Measurements from ENCODE around the gene SPA17. TPM values are rescaled to one million over a fixed set of nuclear protein-coding genes. Genes with fewer than 3 reads are reported as not detected.

Gene SPA17
- total and polyA plus RNA-seq, 8 donors, result 1.8 to 26.8 (median 9.6) TPM; not detected in 2

GRCh38 chr11:124727474-124727873 lies 53.8 kb downstream of the SPA17 start:
- H3K27me3 ChIP-seq, result peaks cover 0 to 46% (median 0%) of the 10 kb centered on the region in 3 donors
- no peaks in the 10 kb centered on the region for H3K9me3 ChIP-seq
- peaks cover 6 to 15% (median 11%) of the 10 kb centered on the region in 4 donors for H3K4me1 ChIP-seq
- no peak overlapping the region for H3K27ac ChIP-seq
- intact Hi-C loops (cut with DNase I; ENCODE audit: low total_unique reads), result no loop called here
- WGBS, 5 donors, result 81 to 91% (median 83%) methylated on average over 4 of the region's 4 CpGs
- TF ChIP-seq POLR2AphosphoS5 (IDR thresholded peaks at IDR 0.05), result no peak
- TF ChIP-seq POLR2A (IDR thresholded peaks at IDR 0.05), result no peak
- no peak for TF ChIP-seq CTCF (IDR thresholded peaks at IDR 0.05)
- TF ChIP-seq EP300 (IDR thresholded peaks at IDR 0.05), result no peak
- H3K4me3 ChIP-seq, result no peak overlapping the region
- DNase-seq, result no peak
- no peaks in the 10 kb centered on the region for H3K36me3 ChIP-seq

DNA sequence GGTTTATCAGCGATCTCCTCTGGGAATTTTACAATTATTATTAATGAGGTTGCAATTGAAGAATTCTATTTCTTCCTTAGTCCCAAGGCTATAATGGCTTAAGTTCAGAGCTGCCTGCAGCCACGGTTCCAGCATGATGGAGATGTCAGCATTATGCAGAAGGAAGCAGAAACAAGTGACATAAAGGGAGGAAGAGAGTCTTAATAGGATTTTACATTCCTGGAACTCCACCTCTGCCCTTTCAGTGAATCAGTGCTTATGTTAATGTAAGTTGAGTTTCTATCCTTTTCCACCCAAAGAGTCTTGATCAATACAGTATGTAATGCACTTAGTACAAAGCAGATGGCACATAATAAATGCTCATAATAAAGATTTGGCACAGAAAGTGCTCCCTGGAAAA lies 54.4 kb downstream of the SPA17 start:
- intact Hi-C loops (cut with DNase I; ENCODE audit: low total_unique reads), result no loop called here
- DNase-seq, result no peak

GRCh38 chr11:124729571-124729970 lies 55.9 kb downstream of the SPA17 start:
- TF ChIP-seq EP300 (IDR thresholded peaks at IDR 0.05), result no peak
- TF ChIP-seq POLR2AphosphoS5 (IDR thresholded peaks at IDR 0.05), result no peak
- peaks cover 0 to 30% (median 0%) of the 10 kb centered on the region in 3 donors for H3K27me3 ChIP-seq
- no peak for DNase-seq
- H3K4me1 ChIP-seq, result peaks cover 6 to 14% (median 11%) of the 10 kb centered on the region in 4 donors
- intact Hi-C loops (cut with DNase I; ENCODE audit: low total_unique reads), result no loop called here
- no peak overlapping the region for H3K27ac ChIP-seq
- no peaks in the 10 kb centered on the region for H3K9me3 ChIP-seq
- 86 to 93% (median 89%) methylated on average over 4 of the region's 4 CpGs for WGBS, 5 donors
- H3K4me3 ChIP-seq, result no peak overlapping the region
- H3K36me3 ChIP-seq, result no peaks in the 10 kb centered on the region

More for the DNA sequence above, 54.4 kb downstream of the SPA17 start:
- no peak overlapping the region for H3K4me3 ChIP-seq
- H3K4me1 ChIP-seq, result peaks cover 6 to 15% (median 11%) of the 10 kb centered on the region in 4 donors
- H3K9me3 ChIP-seq, result no peaks in the 10 kb centered on the region
- no peak for TF ChIP-seq POLR2A (IDR thresholded peaks at IDR 0.05)
- no peak for TF ChIP-seq POLR2AphosphoS5 (IDR thresholded peaks at IDR 0.05)
- no peak for TF ChIP-seq EP300 (IDR thresholded peaks at IDR 0.05)
- no peak for TF ChIP-seq CTCF (IDR thresholded peaks at IDR 0.05)
- H3K36me3 ChIP-seq, result no peaks in the 10 kb centered on the region
- WGBS, 5 donors, result 78 to 87% (median 81%) methylated on average over 2 of the region's 2 CpGs
- H3K27me3 ChIP-seq, result peaks cover 0 to 42% (median 0%) of the 10 kb centered on the region in 3 donors
- no peak overlapping the region for H3K27ac ChIP-seq

DNA sequence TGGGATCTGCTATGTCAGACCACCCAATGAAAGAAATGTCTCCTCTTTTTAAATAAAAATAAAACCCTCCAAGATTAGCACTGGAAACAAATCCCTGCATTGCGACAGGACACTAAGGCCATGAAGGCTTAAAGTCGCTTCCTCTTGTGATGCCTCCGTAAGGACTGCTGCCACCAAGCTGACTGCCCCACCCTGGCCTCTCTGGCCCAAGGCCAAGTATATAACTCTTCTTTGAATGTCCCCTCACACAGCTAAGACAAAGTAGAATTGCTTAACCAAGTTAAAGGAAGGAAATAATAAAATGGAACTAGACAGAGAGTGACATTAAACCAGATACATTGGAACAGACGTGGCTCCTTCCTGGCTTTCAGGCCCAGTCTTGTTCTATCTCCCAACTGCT lies 58.5 kb downstream of the SPA17 start:
- Histone ChIP-seq H3K4me3 (no peak overlapping the region), H3K4me1 (no peaks in the 10 kb centered on the region), H3K27ac (no peak overlapping the region), H3K9me3 (no peaks in the 10 kb centered on the region), H3K36me3 (no peaks in the 10 kb centered on the region), H3K27me3 (peaks cover 0 to 3% (median 0%) of the 10 kb centered on the region in 3 donors)
- intact Hi-C loops (cut with DNase I; ENCODE audit: low total_unique reads), result loop anchor here (10.0 kb wide), 1 partner anchor 57 kb away; the partner anchor contains the start of genes SIAE and SPA17
- WGBS, 5 donors, result 76 to 88% (median 87%) methylated on average over 4 of the region's 4 CpGs
- DNase-seq, result no peak
- TF ChIP-seq POLR2A (IDR thresholded peaks at IDR 0.05), result no peak
- TF ChIP-seq EP300 (IDR thresholded peaks at IDR 0.05), result no peak

GRCh38 chr11:124736736-124737135 lies 63.0 kb downstream of the SPA17 start:
- Histone ChIP-seq H3K36me3 (no peaks in the 10 kb centered on the region), H3K27me3 (peaks cover 0 to 36% (median 12%) of the 10 kb centered on the region in 3 donors), H3K4me1 (peaks cover 17 to 26% (median 19%) of the 10 kb centered on the region in 4 donors), H3K27ac (no peak overlapping the region), H3K9me3 (no peaks in the 10 kb centered on the region), H3K4me3 (no peak overlapping the region)
- WGBS, 5 donors, result 56 to 72% (median 70%) methylated on average over 3 of the region's 3 CpGs
- TF ChIP-seq POLR2A (IDR thresholded peaks at IDR 0.05), result no peak
- TF ChIP-seq CTCF (IDR thresholded peaks at IDR 0.05), result no peak
- no peak for TF ChIP-seq POLR2AphosphoS5 (IDR thresholded peaks at IDR 0.05)
- no peak for TF ChIP-seq EP300 (IDR thresholded peaks at IDR 0.05)
- DNase-seq, result no peak
- intact Hi-C loops (cut with DNase I; ENCODE audit: low total_unique reads), result loop anchor here (10.0 kb wide), 1 partner anchor 62 kb away; the partner anchor contains the start of genes SIAE and SPA17
